Measurements from ENCODE around the gene PRR5L. TPM values are rescaled to one million over a fixed set of nuclear protein-coding genes. Genes with fewer than 3 reads are reported as not detected.

Gene PRR5L
- total and polyA plus RNA-seq, 9 donors = 6.7 to 10.4 (median 7.1) TPM

DNA sequence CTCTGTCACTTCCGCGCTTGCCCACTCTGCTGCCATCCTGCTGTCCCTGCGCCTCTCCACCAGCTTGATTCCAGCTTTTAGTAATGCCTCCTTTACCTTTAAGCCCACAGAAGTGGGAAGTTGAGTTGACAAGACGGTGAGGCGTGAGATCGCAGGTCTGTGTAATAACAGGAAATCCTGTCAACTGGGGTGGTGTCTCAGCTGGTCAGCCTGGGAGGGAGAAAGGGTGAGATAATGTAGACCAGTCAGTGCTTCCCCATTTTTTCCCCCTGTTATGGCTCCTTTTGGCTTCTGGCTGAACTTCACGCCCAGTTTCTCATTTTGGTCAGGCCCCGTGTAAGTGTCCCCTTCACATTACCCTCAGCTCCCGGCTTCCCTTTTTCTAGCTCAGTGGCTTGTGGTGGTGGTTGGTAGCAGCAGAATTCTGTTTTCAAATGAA is 115.1 kb downstream of the PRR5L start:
- Histone ChIP-seq H3K36me3 (ENCODE audit: control insufficient read depth, insufficient read depth, low read length) (peaks cover 5% of the 10 kb centered on the region), H3K9me3 (replicated peaks; ENCODE audit: control insufficient read depth, low read depth, low read length) (peaks cover 2% of the 10 kb centered on the region), H3K27ac (ENCODE audit: low read length) (no peak overlapping the region), H3K27me3 (ENCODE audit: control insufficient read depth, insufficient read depth, low read length) (no peaks in the 10 kb centered on the region), H3K4me1 (ENCODE audit: control insufficient read depth, insufficient read depth, low read length) (peaks cover 16% of the 10 kb centered on the region), H3K4me3 (ENCODE audit: low read length) (no peak overlapping the region)
- 88% methylated on average over 5 of the region's 9 CpGs for WGBS (ENCODE audit: insufficient coverage)
- DNase-seq = peak; percentile 51

DNA sequence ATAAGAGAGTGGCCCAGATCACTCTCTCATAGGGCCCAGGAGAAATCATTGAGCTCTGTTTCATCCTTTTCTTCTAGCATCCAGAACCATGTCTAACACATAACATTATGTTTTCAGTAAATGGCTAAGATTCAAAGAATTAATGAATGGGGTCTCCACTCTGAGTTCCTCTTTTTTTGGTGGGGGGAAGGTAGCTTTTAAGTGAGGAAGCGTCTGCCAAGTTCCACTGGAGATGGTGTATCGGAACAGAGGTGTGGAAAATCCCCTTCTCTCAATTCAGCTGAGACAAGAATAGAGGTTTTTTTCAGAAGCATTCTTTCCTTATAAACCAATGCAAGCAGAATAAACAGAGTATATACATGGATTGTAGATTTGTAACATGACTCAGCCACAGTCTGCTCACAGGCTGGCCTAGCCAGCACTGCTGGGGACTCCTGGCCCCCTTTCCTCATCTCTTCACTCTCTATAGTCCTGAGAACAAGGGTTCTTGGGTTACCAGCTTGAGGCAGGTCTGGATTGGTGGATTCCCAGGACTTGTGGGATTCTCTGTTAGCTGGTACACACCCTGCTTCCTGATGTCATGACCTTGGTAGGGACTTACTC is 116.8 kb downstream of the PRR5L start:
- Histone ChIP-seq H3K9me3 (replicated peaks; ENCODE audit: control insufficient read depth, low read depth, low read length) (peaks cover 2% of the 10 kb centered on the region), H3K36me3 (ENCODE audit: control insufficient read depth, insufficient read depth, low read length) (peaks cover 7% of the 10 kb centered on the region), H3K4me3 (ENCODE audit: low read length) (no peak overlapping the region), H3K27me3 (ENCODE audit: control insufficient read depth, insufficient read depth, low read length) (no peaks in the 10 kb centered on the region), H3K27ac (ENCODE audit: low read length) (no peak overlapping the region), H3K4me1 (ENCODE audit: control insufficient read depth, insufficient read depth, low read length) (peaks cover 16% of the 10 kb centered on the region)
- WGBS (ENCODE audit: insufficient coverage) = no CpG with 5 or more reads among the region's 2 CpGs
- DNase-seq = no peak

DNA sequence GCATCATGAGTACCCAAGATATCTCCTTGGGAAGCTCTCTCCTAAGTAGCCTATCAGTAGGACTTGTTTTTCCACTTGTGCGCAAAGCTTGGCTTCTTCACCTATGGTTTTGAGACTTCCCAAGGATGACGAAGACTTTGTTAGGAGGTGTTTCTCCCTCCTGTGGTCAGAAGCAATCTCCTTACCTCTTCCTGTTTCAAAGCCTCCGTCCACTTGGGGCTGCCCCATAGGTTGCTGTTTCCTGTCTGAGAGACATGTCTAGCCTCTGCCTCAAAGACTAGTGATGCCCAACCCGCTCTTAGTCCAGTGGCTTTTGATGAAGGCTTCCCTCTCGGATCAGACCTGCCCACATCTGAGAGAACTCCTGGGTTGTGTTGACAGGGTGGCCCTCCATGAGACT is 121.1 kb downstream of the PRR5L start:
- Histone ChIP-seq H3K27ac (ENCODE audit: low read length) (no peak overlapping the region), H3K36me3 (ENCODE audit: control insufficient read depth, insufficient read depth, low read length) (peaks cover 12% of the 10 kb centered on the region), H3K9me3 (replicated peaks; ENCODE audit: control insufficient read depth, low read depth, low read length) (peaks cover 2% of the 10 kb centered on the region), H3K4me1 (ENCODE audit: control insufficient read depth, insufficient read depth, low read length) (peaks cover 6% of the 10 kb centered on the region), H3K4me3 (ENCODE audit: low read length) (no peak overlapping the region), H3K27me3 (ENCODE audit: control insufficient read depth, insufficient read depth, low read length) (no peaks in the 10 kb centered on the region)
- DNase-seq = no peak
- 86% methylated on average over 1 of the region's 5 CpGs for WGBS (ENCODE audit: insufficient coverage)

DNA sequence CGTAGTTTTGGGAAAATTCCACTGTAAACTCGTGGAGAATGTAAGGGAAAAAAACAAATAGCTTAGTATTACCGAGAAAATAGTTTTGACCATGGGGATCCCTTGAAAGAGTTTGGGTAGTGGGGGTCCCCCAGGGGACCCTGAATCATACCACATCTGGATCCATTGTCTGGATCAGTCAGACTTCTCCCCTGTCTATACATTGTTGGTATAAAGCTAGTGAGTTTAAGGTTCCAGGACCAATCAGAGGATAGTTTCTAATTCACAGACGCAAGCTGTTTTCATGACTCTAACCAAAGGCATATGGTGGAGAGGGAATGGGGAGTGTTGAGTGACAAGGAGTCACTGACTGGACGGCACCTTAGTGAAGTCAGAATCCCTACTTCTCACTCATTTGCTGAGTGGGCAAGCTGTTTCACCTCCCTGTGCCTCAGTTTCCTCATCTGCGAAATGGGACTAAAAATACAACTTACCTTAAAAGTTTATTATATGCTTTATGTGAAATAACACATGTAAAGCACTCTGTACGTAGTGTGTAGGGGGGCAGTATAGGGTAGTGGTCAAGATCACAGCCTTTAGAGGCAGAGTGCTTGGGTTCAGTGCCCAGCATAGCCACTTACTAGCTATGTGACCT is 123.8 kb downstream of the PRR5L start:
- DNase-seq = no peak
- no peak overlapping the region for H3K4me3 ChIP-seq (ENCODE audit: low read length)
- H3K9me3 ChIP-seq (replicated peaks; ENCODE audit: control insufficient read depth, low read depth, low read length) = peaks cover 2% of the 10 kb centered on the region
- no CpG with 5 or more reads among the region's 7 CpGs for WGBS (ENCODE audit: insufficient coverage)
- no peaks in the 10 kb centered on the region for H3K27me3 ChIP-seq (ENCODE audit: control insufficient read depth, insufficient read depth, low read length)
- H3K36me3 ChIP-seq (ENCODE audit: control insufficient read depth, insufficient read depth, low read length) = peaks cover 10% of the 10 kb centered on the region
- no peak overlapping the region for H3K27ac ChIP-seq (ENCODE audit: low read length)
- H3K4me1 ChIP-seq (ENCODE audit: control insufficient read depth, insufficient read depth, low read length) = peaks cover 6% of the 10 kb centered on the region

DNA sequence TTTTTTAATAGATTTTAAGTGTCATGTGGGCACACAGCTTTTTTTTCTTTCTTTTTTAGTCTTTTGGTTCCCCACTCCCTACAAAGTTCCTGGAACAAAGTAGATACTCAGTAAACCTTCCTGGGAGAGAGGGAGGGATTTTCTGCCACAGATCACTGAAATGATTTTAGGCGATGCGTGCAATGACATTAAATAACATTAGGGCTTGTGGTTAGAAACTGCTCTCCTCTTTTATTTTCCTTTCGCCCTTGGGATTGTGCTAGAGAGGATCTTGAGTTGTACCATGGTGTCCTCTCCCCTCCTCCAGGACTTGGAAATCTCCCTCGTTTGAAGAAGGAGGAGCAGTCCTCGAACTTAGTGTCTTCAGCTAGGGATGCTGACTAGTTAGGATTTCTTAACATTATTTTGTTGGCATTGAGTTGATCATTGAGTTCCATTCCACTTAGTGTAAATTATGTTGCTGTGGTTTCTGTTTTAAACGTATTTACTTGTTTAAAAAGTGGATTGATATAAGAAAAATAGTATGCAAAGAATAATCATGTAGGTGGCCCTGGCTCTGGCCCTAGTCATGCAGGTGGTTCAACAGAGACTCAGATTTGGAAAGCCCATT is 125.6 kb downstream of the PRR5L start:
- H3K4me3 ChIP-seq (ENCODE audit: low read length) = no peak overlapping the region
- DNase-seq = no peak
- H3K9me3 ChIP-seq (replicated peaks; ENCODE audit: control insufficient read depth, low read depth, low read length) = no peaks in the 10 kb centered on the region
- H3K4me1 ChIP-seq (ENCODE audit: control insufficient read depth, insufficient read depth, low read length) = peaks cover 11% of the 10 kb centered on the region
- peaks cover 10% of the 10 kb centered on the region for H3K36me3 ChIP-seq (ENCODE audit: control insufficient read depth, insufficient read depth, low read length)
- WGBS (ENCODE audit: insufficient coverage) = 100% methylated on average over 1 of the region's 6 CpGs
- H3K27ac ChIP-seq (ENCODE audit: low read length) = no peak overlapping the region
- no peaks in the 10 kb centered on the region for H3K27me3 ChIP-seq (ENCODE audit: control insufficient read depth, insufficient read depth, low read length)

DNA sequence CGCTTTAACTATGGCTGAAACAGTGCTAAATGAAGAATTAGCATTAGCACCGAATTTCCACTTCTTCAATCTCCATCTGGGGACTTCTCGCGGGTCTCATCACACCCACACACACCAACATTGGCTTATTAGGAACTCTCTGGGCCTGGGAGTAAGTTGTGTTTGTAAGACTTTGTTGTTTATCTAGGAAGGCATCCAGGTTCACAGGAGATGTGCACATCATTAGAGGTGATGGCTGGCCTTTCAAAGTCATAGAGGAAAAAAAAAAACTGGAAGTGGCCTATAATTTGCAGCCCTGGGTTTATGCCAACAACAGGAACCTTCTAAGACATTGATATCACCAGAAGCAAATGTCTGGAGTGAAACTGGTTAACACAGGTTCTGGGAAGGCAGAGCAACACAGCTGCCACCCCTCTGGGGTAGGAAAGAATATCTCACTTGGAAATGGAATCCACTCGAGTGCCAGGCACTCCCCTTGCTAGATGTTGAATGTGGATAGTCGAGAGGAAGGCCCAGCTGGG is 129.5 kb downstream of the PRR5L start:
- no peaks in the 10 kb centered on the region for H3K36me3 ChIP-seq (ENCODE audit: control insufficient read depth, insufficient read depth, low read length)
- DNase-seq = peak; percentile 50

DNA sequence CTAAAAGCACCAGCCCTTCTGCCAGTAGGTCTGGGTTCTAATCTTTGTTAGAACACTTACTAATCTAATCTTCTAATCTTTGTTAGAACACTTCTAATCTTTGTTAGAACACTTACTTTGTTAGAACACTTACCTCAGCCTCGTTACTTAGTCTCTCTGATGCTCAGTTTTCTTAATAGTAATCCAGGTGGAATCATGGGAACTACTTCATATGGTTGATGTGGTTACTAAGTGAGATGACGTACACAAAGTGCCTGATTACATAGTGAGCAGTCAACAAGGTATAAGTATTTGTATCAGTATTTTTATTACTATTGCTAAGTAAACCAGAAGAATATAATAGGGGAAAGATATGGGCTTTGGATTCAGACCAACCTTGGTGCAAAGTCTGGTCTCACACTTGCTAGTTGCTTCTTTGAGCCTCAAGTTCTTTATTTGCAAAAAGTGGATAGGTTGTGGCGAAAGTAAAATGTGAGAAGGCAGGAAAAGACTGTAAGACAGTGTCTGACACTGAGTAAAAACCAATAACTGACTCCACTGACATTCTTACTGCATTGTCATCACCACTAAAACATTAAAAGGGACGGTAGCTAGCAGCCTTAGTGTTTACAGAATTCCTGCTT is 130.2 kb downstream of the PRR5L start:
- Histone ChIP-seq H3K27me3 (ENCODE audit: control insufficient read depth, insufficient read depth, low read length) (no peaks in the 10 kb centered on the region), H3K9me3 (replicated peaks; ENCODE audit: control insufficient read depth, low read depth, low read length) (no peaks in the 10 kb centered on the region), H3K4me1 (ENCODE audit: control insufficient read depth, insufficient read depth, low read length) (peaks cover 17% of the 10 kb centered on the region), H3K27ac (ENCODE audit: low read length) (peak overlapping the region; percentile 47), H3K36me3 (ENCODE audit: control insufficient read depth, insufficient read depth, low read length) (no peaks in the 10 kb centered on the region), H3K4me3 (ENCODE audit: low read length) (no peak overlapping the region)
- WGBS (ENCODE audit: insufficient coverage) = no CpG with 5 or more reads among the region's 4 CpGs
- no peak for DNase-seq

More for the DNA sequence above, 129.5 kb downstream of the PRR5L start:
- Histone ChIP-seq H3K27ac (ENCODE audit: low read length) (peak overlapping the region; percentile 47), H3K4me3 (ENCODE audit: low read length) (no peak overlapping the region), H3K4me1 (ENCODE audit: control insufficient read depth, insufficient read depth, low read length) (peaks cover 19% of the 10 kb centered on the region), H3K27me3 (ENCODE audit: control insufficient read depth, insufficient read depth, low read length) (no peaks in the 10 kb centered on the region), H3K9me3 (replicated peaks; ENCODE audit: control insufficient read depth, low read depth, low read length) (no peaks in the 10 kb centered on the region)
- WGBS (ENCODE audit: insufficient coverage) = 39% methylated on average over 2 of the region's 6 CpGs

DNA sequence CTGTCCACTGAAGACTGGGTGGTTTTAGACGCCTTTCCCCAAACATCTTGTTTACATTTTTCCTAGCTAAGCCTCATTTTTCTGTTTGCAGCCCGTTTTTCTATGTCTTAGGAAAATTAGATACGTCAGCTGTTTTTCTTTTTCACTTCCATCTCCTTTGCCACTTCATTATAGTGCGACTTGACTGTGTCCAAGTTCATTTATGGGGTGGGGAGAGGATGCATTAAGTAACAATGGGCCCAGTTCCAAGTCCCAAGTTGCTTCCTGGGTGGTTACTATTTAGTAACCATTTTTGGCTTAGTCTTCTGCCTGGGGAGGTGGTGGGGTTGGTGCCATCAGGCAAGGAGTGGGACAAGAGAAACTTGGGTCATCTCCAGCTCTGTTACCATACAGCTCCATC is 131.0 kb downstream of the PRR5L start:
- H3K9me3 ChIP-seq (replicated peaks; ENCODE audit: control insufficient read depth, low read depth, low read length) = no peaks in the 10 kb centered on the region
- no peak overlapping the region for H3K4me3 ChIP-seq (ENCODE audit: low read length)
- no peaks in the 10 kb centered on the region for H3K36me3 ChIP-seq (ENCODE audit: control insufficient read depth, insufficient read depth, low read length)
- no peak overlapping the region for H3K27ac ChIP-seq (ENCODE audit: low read length)
- peaks cover 17% of the 10 kb centered on the region for H3K4me1 ChIP-seq (ENCODE audit: control insufficient read depth, insufficient read depth, low read length)
- no peaks in the 10 kb centered on the region for H3K27me3 ChIP-seq (ENCODE audit: control insufficient read depth, insufficient read depth, low read length)
- no CpG with 5 or more reads among the region's 4 CpGs for WGBS (ENCODE audit: insufficient coverage)
- DNase-seq = peak; percentile 50

DNA sequence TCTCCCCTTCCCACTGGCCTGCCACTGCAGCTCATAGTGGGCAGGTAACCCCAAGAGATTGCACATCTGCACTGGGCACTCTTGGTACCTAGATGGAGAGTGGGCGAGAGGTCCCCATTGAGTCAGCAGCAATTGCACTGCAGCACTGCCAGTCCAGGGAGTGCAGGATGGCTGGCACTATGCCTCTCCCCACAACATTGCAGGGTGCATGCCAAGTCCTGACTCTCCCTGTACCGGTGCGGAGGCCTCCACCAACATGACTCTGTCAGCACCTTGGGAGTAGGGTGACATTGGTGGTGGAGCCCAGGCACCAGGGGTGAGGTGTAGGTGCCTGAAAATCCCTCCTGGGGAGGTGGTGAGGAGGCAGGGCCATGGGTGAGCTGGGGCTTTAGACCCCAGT is 131.8 kb downstream of the PRR5L start:
- Histone ChIP-seq H3K4me1 (ENCODE audit: control insufficient read depth, insufficient read depth, low read length) (peaks cover 17% of the 10 kb centered on the region), H3K27ac (ENCODE audit: low read length) (no peak overlapping the region), H3K9me3 (replicated peaks; ENCODE audit: control insufficient read depth, low read depth, low read length) (no peaks in the 10 kb centered on the region), H3K4me3 (ENCODE audit: low read length) (no peak overlapping the region), H3K36me3 (ENCODE audit: control insufficient read depth, insufficient read depth, low read length) (no peaks in the 10 kb centered on the region), H3K27me3 (ENCODE audit: control insufficient read depth, insufficient read depth, low read length) (no peaks in the 10 kb centered on the region)
- DNase-seq = no peak
- WGBS (ENCODE audit: insufficient coverage) = 92% methylated on average over 1 of the region's 3 CpGs

Measured in muscle of leg (tissue), 11 donors.